WERI-Rb-1 (cell line): ENCODE results near the gene LTBP1.

Experiments
- DNase-seq: peaks from one replicate; pipeline ENCODE4 v3.0.0-alpha.2; 2020
- H3K27ac ChIP-seq: fragments of 250-450 bp; sonication (Bioruptor Pico); 2 replicates; pipeline ENCODE4 v1.5.1; 2020; ENCODE audit warnings: mild to moderate bottlenecking, moderate library complexity
- H3K27me3 ChIP-seq: fragments of 250-450 bp; sonication (Bioruptor Pico); 2 replicates; pipeline ENCODE4 v1.5.1; 2021; ENCODE audit warnings: mild to moderate bottlenecking, low read depth, moderate library complexity; ENCODE audit not compliant: insufficient read depth, severe bottlenecking
- H3K36me3 ChIP-seq: fragments of 250-450 bp; sonication (Bioruptor Pico); 2 replicates; pipeline ENCODE4 v1.5.1; 2020; ENCODE audit warnings: mild to moderate bottlenecking, moderate library complexity
- H3K4me3 ChIP-seq: 2 replicates; pipeline ENCODE4 v1.5.1; 2011; ENCODE audit warnings: low read depth, mild to moderate bottlenecking, control low read depth, low read length
- H3K9me3 ChIP-seq: fragments of 250-450 bp; sonication (Bioruptor Pico); 2 replicates; pipeline ENCODE4 v1.5.1; 2021; ENCODE audit warnings: mild to moderate bottlenecking, moderate library complexity; ENCODE audit not compliant: severe bottlenecking
- CTCF ChIP-seq: IDR thresholded peaks from 2 replicates; pipeline ENCODE4 v1.5.1; 2011; ENCODE audit warnings: low read depth, mild to moderate bottlenecking, control low read depth, inconsistent platforms, low read length

LTBP1 gene

GRCh38 chr2:33038799-33039198 is 92.0 kb downstream of the LTBP1 start:
- Histone ChIP-seq H3K27ac (no peak overlapping the region), H3K4me3 (no peak overlapping the region), H3K9me3 (no peaks in the 10 kb centered on the region), H3K27me3 (no peaks in the 10 kb centered on the region), H3K36me3 (no peaks in the 10 kb centered on the region)
- TF ChIP-seq CTCF, result no peak
- no peak for DNase-seq

GRCh38 chr2:33040541-33040940 is 93.8 kb downstream of the LTBP1 start:
- Histone ChIP-seq H3K9me3 (no peaks in the 10 kb centered on the region), H3K27me3 (no peaks in the 10 kb centered on the region), H3K27ac (no peak overlapping the region), H3K4me3 (no peak overlapping the region), H3K36me3 (no peaks in the 10 kb centered on the region)
- no peak for TF ChIP-seq CTCF
- DNase-seq, result no peak

GRCh38 chr2:33042265-33042664 is 95.5 kb downstream of the LTBP1 start:
- no peak for TF ChIP-seq CTCF
- Histone ChIP-seq H3K27me3 (no peaks in the 10 kb centered on the region), H3K9me3 (no peaks in the 10 kb centered on the region), H3K4me3 (no peak overlapping the region), H3K36me3 (no peaks in the 10 kb centered on the region), H3K27ac (no peak overlapping the region)
- DNase-seq, result no peak

GRCh38 chr2:33042819-33043218 is 96.1 kb downstream of the LTBP1 start:
- H3K27ac ChIP-seq, result no peak overlapping the region
- no peak for TF ChIP-seq CTCF
- H3K4me3 ChIP-seq, result no peak overlapping the region
- DNase-seq, result no peak
- no peaks in the 10 kb centered on the region for H3K36me3 ChIP-seq
- H3K9me3 ChIP-seq, result no peaks in the 10 kb centered on the region
- H3K27me3 ChIP-seq, result no peaks in the 10 kb centered on the region

- Histone ChIP-seq H3K9me3 (no peaks in the 10 kb centered on the region), H3K27ac (no peak overlapping the region), H3K36me3 (no peaks in the 10 kb centered on the region), H3K4me3 (no peak overlapping the region), H3K27me3 (no peaks in the 10 kb centered on the region)
- no peak for TF ChIP-seq CTCF
- no peak for DNase-seq
Measured at GRCh38 chr2:33047939-33048338, 101.2 kb downstream of the LTBP1 start.

- Histone ChIP-seq H3K27ac (no peak overlapping the region), H3K9me3 (no peaks in the 10 kb centered on the region), H3K4me3 (no peak overlapping the region), H3K27me3 (no peaks in the 10 kb centered on the region), H3K36me3 (no peaks in the 10 kb centered on the region)
- no peak for DNase-seq
- TF ChIP-seq CTCF, result no peak
Measured at GRCh38 chr2:33051586-33052360, 105.0 kb downstream of the LTBP1 start.
